Large intestine (tissue), 3 donors: ENCODE measurements around the gene MYO1F. TPM values are rescaled to one million over a fixed set of nuclear protein-coding genes. Genes with fewer than 3 reads are reported as not detected.

Experiments used
- DNase-seq, 2 donors: peaks; one replicate each; pipeline versions ENCODE4 v3.0.0 to v3.0.0-alpha.2; 2013
- H3K27ac ChIP-seq: one replicate; pipeline ENCODE4 v1.5.1; 2013; ENCODE audit warnings: low read length
- H3K27me3 ChIP-seq: 2 replicates; pipeline ENCODE4 v1.6.1; 2013; ENCODE audit warnings: low read length; ENCODE audit not compliant: control insufficient read depth, insufficient read depth
- H3K36me3 ChIP-seq: 2 replicates; pipeline ENCODE4 v1.6.1; 2013; ENCODE audit warnings: low read length; ENCODE audit not compliant: control insufficient read depth, insufficient read depth
- H3K4me1 ChIP-seq: one replicate; pipeline ENCODE4 v1.6.1; 2013; ENCODE audit warnings: low read length; ENCODE audit not compliant: control insufficient read depth, insufficient read depth
- H3K4me3 ChIP-seq: one replicate; pipeline ENCODE4 v1.5.1; 2013; ENCODE audit warnings: low read length
- H3K9me3 ChIP-seq: one replicate; pipeline ENCODE4 v1.6.1; 2013; ENCODE audit warnings: mild to moderate bottlenecking, low read depth, low read length, moderate library complexity; ENCODE audit not compliant: control insufficient read depth
- WGBS: methylation state at CpG from one replicate; pipeline ENCODE4 v1.1.5; 2013; ENCODE audit warnings: low lambda C conversion rate; ENCODE audit not compliant: insufficient coverage; 5-methylcytosine and 5-hydroxymethylcytosine counted together
- polyA plus RNA-seq: library from polyadenylated mRNA; unstranded; fragments of 120-200 nt; gene quantifications from one replicate; pipeline ENCODE4 v1.2.1, GENCODE V29; 2013

The MYO1F gene
- polyA plus RNA-seq, 1 donor, result 13.9 TPM

- peaks cover 6% of the 10 kb centered on the region for H3K4me1 ChIP-seq
- H3K36me3 ChIP-seq, result peaks cover 7% of the 10 kb centered on the region
- WGBS, result no CpG with 5 or more reads among the region's 18 CpGs
- H3K9me3 ChIP-seq, result no peaks in the 10 kb centered on the region
- peak in 1 of 2 donors; percentile 33 for DNase-seq
- H3K27ac ChIP-seq, result no peak overlapping the region
- H3K27me3 ChIP-seq, result no peaks in the 10 kb centered on the region
- H3K4me3 ChIP-seq, result peak overlapping the region; percentile 42
These were observed 70.8 kb downstream of the MYO1F start for GRCh38 chr19:8506402-8506957.

GRCh38 chr19:8505680-8506401 is 71.4 kb downstream of the MYO1F start:
- peaks cover 6% of the 10 kb centered on the region for H3K4me1 ChIP-seq
- no CpG with 5 or more reads among the region's 56 CpGs for WGBS
- H3K27ac ChIP-seq, result no peak overlapping the region
- no peaks in the 10 kb centered on the region for H3K27me3 ChIP-seq
- peak in 1 of 2 donors; percentile 71 for DNase-seq
- no peaks in the 10 kb centered on the region for H3K9me3 ChIP-seq
- H3K36me3 ChIP-seq, result peaks cover 2% of the 10 kb centered on the region
- peak overlapping the region; percentile 42 for H3K4me3 ChIP-seq

GRCh38 chr19:8504919-8505318 is 72.3 kb downstream of the MYO1F start:
- DNase-seq, result no peak
- no CpG with 5 or more reads among the region's 6 CpGs for WGBS
- Histone ChIP-seq H3K36me3 (no peaks in the 10 kb centered on the region), H3K27ac (no peak overlapping the region), H3K9me3 (no peaks in the 10 kb centered on the region), H3K4me1 (peaks cover 6% of the 10 kb centered on the region), H3K27me3 (no peaks in the 10 kb centered on the region), H3K4me3 (no peak overlapping the region)

GRCh38 chr19:8504171-8504570 is 73.1 kb downstream of the MYO1F start:
- no peak overlapping the region for H3K27ac ChIP-seq
- H3K27me3 ChIP-seq, result no peaks in the 10 kb centered on the region
- no peak for DNase-seq
- H3K4me1 ChIP-seq, result peaks cover 6% of the 10 kb centered on the region
- no CpG with 5 or more reads among the region's 7 CpGs for WGBS
- no peak overlapping the region for H3K4me3 ChIP-seq
- peaks cover under 1% of the 10 kb centered on the region for H3K9me3 ChIP-seq
- no peaks in the 10 kb centered on the region for H3K36me3 ChIP-seq

GRCh38 chr19:8503510-8503909 is 73.7 kb downstream of the MYO1F start:
- Histone ChIP-seq H3K27ac (no peak overlapping the region), H3K36me3 (no peaks in the 10 kb centered on the region), H3K27me3 (no peaks in the 10 kb centered on the region), H3K4me3 (no peak overlapping the region), H3K9me3 (peaks cover 3% of the 10 kb centered on the region), H3K4me1 (peaks cover 6% of the 10 kb centered on the region)
- DNase-seq, result no peak
- no CpG with 5 or more reads among the region's 7 CpGs for WGBS

GRCh38 chr19:8501981-8502380 is 75.3 kb downstream of the MYO1F start:
- Histone ChIP-seq H3K27me3 (no peaks in the 10 kb centered on the region), H3K9me3 (peaks cover 3% of the 10 kb centered on the region), H3K4me3 (no peak overlapping the region), H3K4me1 (peaks cover 6% of the 10 kb centered on the region), H3K27ac (no peak overlapping the region), H3K36me3 (no peaks in the 10 kb centered on the region)
- DNase-seq, result no peak
- WGBS, result no CpG with 5 or more reads among the region's 14 CpGs

GRCh38 chr19:8501516-8501915 is 75.7 kb downstream of the MYO1F start:
- Histone ChIP-seq H3K4me3 (no peak overlapping the region), H3K4me1 (peaks cover 4% of the 10 kb centered on the region)
- WGBS, result no CpG with 5 or more reads among the region's 6 CpGs

GRCh38 chr19:8500158-8500557 is 77.1 kb downstream of the MYO1F start:
- H3K27me3 ChIP-seq, result no peaks in the 10 kb centered on the region
- DNase-seq, result no peak
- no peak overlapping the region for H3K27ac ChIP-seq
- no peak overlapping the region for H3K4me3 ChIP-seq
- H3K9me3 ChIP-seq, result peaks cover 3% of the 10 kb centered on the region
- no peaks in the 10 kb centered on the region for H3K36me3 ChIP-seq
- WGBS, result no CpG with 5 or more reads among the region's 7 CpGs
- no peaks in the 10 kb centered on the region for H3K4me1 ChIP-seq

More at GRCh38 chr19:8501516-8501915, 75.7 kb downstream of the MYO1F start:
- H3K27ac ChIP-seq, result no peak overlapping the region
- H3K36me3 ChIP-seq, result no peaks in the 10 kb centered on the region
- H3K9me3 ChIP-seq, result peaks cover 3% of the 10 kb centered on the region
- H3K27me3 ChIP-seq, result no peaks in the 10 kb centered on the region
- DNase-seq, result no peak

- Histone ChIP-seq H3K4me1 (no peaks in the 10 kb centered on the region), H3K36me3 (no peaks in the 10 kb centered on the region), H3K9me3 (peaks cover 3% of the 10 kb centered on the region), H3K27me3 (no peaks in the 10 kb centered on the region), H3K4me3 (no peak overlapping the region), H3K27ac (no peak overlapping the region)
- no CpG with 5 or more reads among the region's 41 CpGs for WGBS
- no peak for DNase-seq
These were observed 78.0 kb downstream of the MYO1F start for GRCh38 chr19:8499048-8499833.

- no peak for DNase-seq
- Histone ChIP-seq H3K27ac (no peak overlapping the region), H3K36me3 (no peaks in the 10 kb centered on the region), H3K4me3 (no peak overlapping the region), H3K27me3 (no peaks in the 10 kb centered on the region), H3K4me1 (no peaks in the 10 kb centered on the region), H3K9me3 (peaks cover 3% of the 10 kb centered on the region)
- no CpG with 5 or more reads among the region's 22 CpGs for WGBS
These were observed 78.9 kb downstream of the MYO1F start for GRCh38 chr19:8498295-8498694.
